Lower leg skin (tissue), 3 donors: ENCODE data around the gene STRAP.

Source experiments
- CTCF ChIP-seq, 3 donors: fragments of 450-650 bp; IDR thresholded peaks; one replicate each; pipeline ENCODE4 v1.5.1; 2016; ENCODE audit warnings: antibody characterized with exemption in 3 of 3, mild to moderate bottlenecking in 3 of 3, moderate library complexity in 2 of 3
- POLR2A ChIP-seq, 2 donors: fragments of 450-650 bp; IDR thresholded peaks; one replicate each; pipeline ENCODE4 v1.6.1; 2016 to 2017; ENCODE audit warnings: antibody characterized with exemption in 2 of 2, mild to moderate bottlenecking in 1 of 2, moderate library complexity in 1 of 2

GRCh38 chr12:15851045-15851620 is 31.1 kb upstream of the STRAP start:
- no peak for TF ChIP-seq CTCF (IDR thresholded peaks at IDR 0.05)
- no peak for TF ChIP-seq POLR2A (IDR thresholded peaks at IDR 0.05)
